ENCODE measurements around the gene PRSS58.

GRCh38 chr7:142272841-142273240 is 15.0 kb upstream of the PRSS58 start:
- no peak for TF ChIP-seq POLR2A (IDR thresholded peaks at IDR 0.05)
- no peak for TF ChIP-seq POLR2AphosphoS5 (IDR thresholded peaks at IDR 0.05)
- TF ChIP-seq, protein P1, sequence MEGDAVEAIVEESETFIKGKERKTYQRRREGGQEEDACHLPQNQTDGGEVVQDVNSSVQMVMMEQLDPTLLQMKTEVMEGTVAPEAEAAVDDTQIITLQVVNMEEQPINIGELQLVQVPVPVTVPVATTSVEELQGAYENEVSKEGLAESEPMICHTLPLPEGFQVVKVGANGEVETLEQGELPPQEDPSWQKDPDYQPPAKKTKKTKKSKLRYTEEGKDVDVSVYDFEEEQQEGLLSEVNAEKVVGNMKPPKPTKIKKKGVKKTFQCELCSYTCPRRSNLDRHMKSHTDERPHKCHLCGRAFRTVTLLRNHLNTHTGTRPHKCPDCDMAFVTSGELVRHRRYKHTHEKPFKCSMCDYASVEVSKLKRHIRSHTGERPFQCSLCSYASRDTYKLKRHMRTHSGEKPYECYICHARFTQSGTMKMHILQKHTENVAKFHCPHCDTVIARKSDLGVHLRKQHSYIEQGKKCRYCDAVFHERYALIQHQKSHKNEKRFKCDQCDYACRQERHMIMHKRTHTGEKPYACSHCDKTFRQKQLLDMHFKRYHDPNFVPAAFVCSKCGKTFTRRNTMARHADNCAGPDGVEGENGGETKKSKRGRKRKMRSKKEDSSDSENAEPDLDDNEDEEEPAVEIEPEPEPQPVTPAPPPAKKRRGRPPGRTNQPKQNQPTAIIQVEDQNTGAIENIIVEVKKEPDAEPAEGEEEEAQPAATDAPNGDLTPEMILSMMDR (IDR thresholded peaks at IDR 0.05), result no peak

Measured in breast epithelium (tissue), 3 donors.